Ammon's horn (tissue), 1 donor: ENCODE data around the gene LSM14B.

Experiments used
- DNase-seq: peaks from one replicate; pipeline ENCODE4 v3.0.0-alpha.2; 2016; ENCODE audit warnings: low spot score

The LSM14B gene

GRCh38 chr20:62164879-62165761, 42.8 kb downstream of the LSM14B start:
- no peak for DNase-seq

GRCh38 chr20:62165762-62166399, 43.6 kb downstream of the LSM14B start:
- DNase-seq = no peak

DNA sequence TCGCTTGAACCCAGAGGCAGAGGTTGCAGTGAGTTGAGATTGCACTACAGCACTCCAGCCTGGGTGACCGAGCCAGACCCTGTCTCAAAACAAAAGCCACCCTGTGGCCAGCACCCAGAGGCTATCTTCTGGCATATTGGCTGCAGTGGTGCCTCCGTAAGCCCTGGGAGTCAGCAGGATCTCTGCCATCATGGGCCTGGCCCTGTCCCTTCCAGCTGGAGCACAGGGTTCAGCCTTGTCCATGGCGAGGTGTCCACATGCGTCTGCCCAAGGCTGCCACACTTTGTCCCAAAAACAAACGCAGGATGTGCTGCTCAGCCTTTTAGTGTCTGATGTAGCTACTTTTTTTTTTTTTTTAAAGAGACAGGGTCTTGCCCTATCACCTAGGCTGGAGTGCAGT, 45.2 kb downstream of the LSM14B start:
- no peak for DNase-seq

DNA sequence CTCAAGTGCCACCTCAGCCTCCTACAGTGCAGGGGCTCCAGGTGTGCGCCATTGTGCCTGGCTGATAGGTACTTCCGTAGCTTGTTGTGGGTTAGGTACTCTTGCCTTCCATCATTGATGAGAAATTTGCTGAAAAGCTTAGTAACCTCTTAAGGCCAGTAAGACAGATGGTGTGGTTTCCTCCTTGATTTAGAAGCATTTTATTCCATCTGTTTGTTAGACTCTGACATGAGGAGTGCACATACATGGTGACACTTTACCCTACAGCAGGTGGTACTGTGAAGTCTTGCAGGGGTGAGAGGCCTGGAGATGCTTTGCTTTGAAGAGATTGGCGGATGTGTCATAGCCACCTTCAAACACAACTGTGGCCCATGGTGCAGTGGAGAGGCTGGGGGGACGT, 45.8 kb downstream of the LSM14B start:
- DNase-seq = no peak

GRCh38 chr20:62168890-62169435, 46.7 kb downstream of the LSM14B start:
- DNase-seq = no peak

DNA sequence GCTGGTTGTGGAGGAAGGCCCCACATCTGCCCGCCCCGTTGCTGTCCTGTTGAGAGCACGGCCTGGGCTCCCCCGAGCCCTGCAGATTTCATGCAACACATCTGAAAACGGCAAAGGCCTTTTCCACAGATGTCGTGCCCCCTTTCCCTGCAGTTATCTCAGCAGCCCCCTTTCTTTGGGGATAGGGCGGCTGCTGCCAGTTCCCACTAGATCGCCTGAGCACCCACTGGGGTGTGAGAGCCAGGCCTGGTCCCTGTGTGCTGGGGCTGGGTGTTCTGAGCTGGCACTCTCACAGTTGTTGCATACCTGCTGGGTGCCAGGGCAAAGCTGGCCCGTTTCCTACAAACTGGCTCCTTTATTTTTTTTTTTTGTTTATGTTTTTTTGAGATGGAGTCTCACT, 48.3 kb downstream of the LSM14B start:
- DNase-seq = no peak

- DNase-seq = no peak
Measured at GRCh38 chr20:62171245-62171644, 49.0 kb downstream of the LSM14B start.

DNA sequence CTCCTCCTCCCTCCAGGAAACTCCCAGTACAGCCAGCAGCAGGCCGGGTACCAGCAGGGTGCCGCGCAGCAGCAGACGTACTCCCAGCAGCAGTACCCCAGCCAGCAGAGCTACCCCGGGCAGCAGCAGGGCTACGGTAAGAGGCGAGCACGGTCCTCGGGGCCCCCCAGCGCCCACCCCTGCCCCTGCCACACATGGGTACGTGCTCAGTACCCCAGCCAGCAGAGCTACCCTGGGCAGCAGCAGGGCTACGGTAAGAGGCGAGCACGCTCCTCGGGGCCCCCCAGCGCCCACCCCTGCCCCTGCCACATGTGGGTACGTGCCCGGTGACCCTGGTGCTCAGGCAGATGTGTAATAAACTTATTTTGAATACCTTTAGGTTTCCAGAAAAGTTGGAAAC, 50.4 kb downstream of the LSM14B start:
- DNase-seq = no peak

DNA sequence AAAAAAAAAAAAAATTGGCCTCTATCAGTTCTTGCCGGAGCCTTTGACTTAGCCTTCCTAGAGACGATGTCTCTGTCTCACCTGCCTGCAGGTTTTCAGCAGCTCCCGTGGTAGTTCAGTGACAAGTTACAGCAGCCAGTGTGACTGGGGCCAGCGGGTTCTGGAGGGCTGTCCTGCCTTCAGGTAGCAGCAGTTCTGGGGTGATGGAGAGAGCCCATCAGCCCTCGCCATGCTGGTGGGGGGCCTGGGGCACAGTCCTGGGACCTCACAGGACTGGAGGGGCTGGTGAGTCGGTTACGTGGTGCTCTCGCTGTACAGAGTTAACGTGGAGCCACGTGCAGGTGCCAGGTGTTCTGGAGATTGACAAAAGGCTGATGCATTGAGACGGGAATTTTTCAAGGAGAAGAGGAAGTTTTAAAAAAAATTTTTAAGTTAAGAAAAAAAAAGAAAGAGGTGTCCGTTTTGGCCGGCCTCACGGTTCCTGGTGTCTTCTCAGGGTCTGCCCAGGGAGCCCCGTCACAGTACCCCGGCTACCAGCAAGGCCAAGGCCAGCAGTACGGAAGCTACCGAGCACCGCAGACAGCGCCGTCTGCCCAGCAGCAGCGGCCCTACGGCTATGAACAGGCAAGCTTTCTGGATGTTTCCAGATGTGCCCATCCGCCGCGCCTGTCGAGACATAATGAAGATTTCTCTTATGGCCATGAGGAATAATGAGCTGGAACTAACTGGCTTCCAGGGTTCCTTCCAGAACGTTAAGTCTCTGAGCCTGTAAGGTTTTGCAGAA, 51.9 kb downstream of the LSM14B start:
- no peak for DNase-seq

DNA sequence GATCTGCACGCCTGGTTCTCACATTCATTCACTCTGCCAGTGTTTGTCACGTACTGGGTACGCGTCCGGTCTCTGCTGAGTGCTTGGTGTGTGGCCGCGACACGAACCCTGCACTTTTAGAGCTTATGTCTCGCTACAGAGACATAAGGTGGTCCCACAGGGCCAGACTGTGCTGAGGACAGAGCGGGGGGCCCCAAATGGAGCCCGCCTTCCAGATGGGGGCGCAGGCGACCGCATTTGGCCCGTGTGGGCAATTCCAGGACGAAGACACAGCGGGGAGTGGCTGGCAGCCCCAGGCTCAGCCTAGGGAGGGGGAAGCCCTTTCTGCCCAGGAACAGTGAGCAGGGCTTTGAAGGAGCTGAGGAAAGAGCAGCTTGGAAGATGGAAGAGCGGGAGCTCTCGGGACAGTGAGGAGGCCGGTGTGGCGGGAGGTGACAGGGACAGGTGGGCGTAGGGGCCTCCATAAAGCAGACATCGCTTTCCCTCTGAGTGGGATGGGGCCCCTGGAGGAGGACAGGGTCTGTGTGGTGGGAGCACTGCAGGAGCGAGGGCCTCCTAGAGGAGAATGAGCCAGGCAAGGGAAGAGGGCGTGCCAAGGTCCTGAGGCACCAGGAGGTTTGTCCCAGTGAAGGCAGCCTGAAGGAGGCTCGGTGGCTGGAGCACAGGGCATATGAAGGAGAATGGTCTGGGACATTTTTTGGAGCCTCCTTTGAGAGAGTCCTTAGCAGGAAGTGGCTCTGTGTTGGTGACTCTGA, 52.8 kb downstream of the LSM14B start:
- no peak for DNase-seq

DNA sequence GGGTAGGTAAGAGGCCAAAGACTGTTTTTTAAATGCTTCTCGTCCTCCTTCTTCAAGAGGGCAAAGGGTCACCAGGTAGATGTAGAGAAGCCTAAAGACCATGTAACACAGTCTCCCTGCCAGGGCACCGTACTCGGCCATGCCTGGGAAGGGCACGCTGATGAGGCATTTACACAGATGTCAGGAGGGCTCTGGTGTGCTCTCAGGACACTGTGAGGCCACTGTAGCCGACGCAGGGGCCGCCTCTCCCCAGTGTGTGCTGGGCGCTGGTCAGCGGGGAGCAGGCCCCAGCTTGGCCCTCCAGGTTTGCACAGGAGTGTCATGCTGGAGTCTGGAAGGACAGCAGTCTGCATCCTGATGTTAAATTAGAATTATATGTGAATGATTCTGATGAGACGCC, 53.4 kb downstream of the LSM14B start:
- no peak for DNase-seq

- no peak for DNase-seq
Measured at GRCh38 chr20:62176866-62177265, 54.6 kb downstream of the LSM14B start.

DNA sequence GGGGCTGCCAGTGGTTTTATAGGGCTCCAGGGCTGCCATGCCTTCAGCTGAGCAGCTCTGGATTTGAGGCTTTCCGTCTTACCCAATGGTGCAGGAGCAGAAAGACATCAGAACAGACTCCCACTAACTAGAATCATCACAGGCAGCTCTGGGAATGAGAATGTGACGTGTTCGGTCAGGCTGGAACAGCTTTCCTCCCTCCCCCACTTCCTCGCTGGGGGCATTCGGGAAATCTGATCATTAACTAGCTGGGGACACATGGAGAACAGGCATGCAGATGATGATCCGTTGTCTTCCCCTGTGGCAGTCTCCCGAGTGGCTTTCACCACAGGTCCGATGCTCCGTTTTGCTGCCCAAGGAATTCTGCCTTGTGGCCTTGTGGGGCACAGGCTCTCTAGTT, 55.0 kb downstream of the LSM14B start:
- DNase-seq = peak; percentile 68

- no peak for DNase-seq
Measured at GRCh38 chr20:62178316-62179161, 56.3 kb downstream of the LSM14B start.

DNA sequence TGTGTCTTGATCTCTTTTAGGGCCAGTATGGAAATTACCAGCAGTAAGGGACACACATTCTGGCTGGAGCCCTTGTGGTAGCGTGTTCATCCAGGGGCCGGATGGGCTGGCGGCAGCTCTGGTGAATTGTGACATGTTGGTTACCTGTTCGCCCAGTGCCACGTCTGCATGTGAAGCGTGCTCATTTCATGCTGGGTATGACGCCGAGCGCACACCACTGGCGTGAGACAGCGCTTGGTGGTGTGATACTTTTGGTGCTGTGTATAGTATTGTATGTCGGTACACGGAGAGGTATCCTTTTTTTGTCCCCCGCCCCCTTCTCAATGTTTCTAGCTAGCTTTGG, 56.9 kb downstream of the LSM14B start:
- no peak for DNase-seq

DNA sequence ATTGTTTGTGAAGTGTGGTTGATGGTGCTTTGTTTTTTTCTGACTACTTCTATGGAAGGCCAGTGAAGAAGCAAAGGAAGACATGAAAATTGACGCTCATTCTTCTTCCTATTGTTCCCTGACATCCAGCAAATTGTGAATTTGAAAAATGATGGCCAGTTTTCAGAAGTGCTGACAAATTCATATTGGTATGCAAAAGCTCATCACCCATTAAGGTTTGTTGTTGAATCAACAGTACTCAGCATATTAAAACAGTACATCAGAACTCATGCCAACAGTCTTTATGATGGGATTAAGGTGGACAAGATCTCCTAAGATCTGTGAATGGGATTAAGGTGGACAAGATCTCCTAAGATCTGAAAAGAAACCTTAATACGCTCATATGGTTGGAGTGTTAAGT, 59.5 kb downstream of the LSM14B start:
- no peak for DNase-seq

DNA sequence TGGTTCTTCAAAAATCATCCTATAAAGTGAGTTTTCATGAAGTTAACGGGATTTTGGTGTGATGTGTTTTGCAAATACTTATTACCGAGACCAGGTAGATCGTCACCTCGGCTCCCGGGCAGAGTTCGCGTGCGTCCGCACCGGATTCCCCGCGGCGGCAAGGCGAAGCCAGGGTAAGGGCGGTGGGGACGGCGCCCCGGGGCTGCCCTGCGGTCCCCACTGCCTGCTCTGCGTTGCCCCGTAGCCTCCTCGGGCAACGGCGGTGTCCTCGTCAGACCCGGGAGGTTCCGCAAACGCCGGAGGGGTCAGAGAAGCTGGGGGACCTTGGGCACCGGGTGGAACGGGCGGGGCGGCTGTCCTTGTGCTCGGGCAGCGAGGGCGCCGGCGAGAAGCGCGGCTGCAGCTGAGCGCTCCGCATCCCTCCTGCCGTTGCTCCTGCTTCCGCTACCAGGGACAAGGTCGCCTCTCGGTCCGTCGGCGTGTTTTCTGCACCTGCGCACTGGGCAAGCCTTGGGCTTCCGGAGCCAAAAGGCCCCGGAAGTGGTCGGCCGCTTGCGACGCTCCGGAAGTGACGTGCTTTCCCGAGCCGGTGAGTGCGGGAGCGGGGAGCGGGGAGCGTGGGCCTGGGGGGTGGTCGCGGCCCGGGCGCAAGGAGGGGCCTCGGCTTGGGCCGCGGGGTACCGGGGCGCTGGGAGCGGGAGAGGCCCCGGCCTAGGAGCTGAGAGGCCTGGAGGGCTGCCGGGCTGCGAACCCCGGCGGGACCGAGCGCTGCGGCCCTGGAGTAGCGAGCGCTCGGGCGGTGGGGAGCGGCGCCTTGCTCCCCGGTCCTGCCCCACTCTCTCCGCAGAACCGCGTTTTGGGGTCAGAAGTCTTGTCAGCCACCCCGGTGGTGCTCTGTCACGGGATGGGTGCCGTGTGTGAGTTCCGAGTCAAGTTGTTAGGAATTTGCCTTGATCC, 60.5 kb downstream of the LSM14B start, which contains the start of gene MTG2:
Gene MTG2, plus strand, starts transcription at position 560 of the 957 bp plus-strand sequence. CDS start 10,393 bp downstream, outside the sequence.
- DNase-seq = peak; percentile 96

DNA sequence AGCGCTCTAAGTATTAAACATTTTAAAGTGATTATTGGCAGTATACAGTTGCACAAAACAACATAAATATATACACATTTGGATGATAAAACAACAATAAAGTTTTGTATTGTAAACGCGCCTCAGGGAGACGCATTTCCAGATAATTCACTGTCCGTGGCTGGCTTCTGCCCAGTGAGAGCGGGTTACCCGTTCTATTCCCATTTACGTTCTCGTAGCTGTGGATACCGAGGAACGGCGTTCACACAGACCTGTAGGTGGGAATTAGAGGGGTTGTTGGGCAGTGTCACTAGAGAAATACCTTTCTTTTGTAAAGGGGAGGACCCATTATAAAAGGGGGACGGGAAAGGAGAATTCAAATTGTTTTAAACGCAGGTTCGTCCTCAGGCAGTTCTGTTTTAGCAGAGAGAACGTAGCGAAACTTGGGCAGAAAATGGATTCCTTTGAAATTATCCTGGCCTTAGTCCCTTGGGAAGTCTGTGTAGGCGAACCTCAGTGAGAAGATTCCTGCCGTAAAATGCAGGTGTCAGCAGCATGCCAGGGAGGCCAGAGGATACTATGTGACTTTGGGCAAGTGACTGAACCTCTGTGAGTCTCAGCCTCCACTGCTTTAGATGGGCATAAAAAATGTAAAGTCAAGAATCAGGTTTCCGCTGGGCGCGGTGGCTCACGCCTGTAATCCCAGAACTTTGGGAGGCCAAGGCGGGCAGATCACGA, 61.3 kb downstream of the LSM14B start:
- DNase-seq = no peak
